Activated CD8-positive, alpha-beta memory T cell treated with anti-CD3 and anti-CD28 coated beads for 36 hours (primary cell): ENCODE results near the gene GABARAPL2. TPM values are rescaled to one million over a fixed set of nuclear protein-coding genes. Genes with fewer than 3 reads are reported as not detected.
"Not testable (repeated sequence)": the region's sequence is repeated elsewhere in the genome, so short reads cannot be mapped to it uniquely, and the experiment has no call there.

ENCODE experiments used
- CTCF ChIA-PET: fragments of 350-600 bp; sonication (Branson Sonifier 250); formaldehyde crosslinking; loops from one replicate; lab custom pipeline; 2021; ENCODE audit warnings: antibody characterized with exemption; lab: Charles Lee
- POLR2A ChIA-PET: fragments of 350-600 bp; sonication (Branson Sonifier 250); formaldehyde crosslinking; loops from one replicate; lab custom pipeline; 2021; ENCODE audit warnings: antibody characterized with exemption; lab: Charles Lee
- total RNA-seq, 2 experiments: library from RNA; stranded (reverse); gene quantifications; one replicate each; pipeline ENCODE4 v1.2.3, GENCODE V29; 2021

GABARAPL2 gene
- total RNA-seq, 2 experiments from 2014 or later = 69.9 to 71.8 TPM

DNA sequence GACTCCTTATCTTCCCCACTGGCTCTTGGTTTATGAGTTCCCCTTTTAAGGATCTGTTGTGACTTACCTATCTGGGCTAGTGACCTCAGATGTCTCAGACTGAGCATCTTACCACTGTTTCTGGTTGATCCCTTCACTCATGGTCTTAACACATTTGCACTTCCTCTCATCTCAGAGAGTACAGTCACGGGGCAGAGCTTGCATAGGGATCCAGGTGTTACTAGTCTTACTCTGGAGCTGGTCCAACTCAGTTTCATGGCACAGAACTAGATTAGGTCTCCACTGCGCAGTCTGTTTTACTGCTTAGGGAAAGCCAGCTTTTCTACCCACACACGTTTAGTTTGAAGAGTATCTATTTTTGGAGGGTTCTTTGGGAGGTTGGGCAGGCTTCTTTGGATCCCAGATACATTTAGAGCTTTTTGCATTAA lies 10.2 kb downstream of the GABARAPL2 start:
- CTCF ChIA-PET = no interaction called here
- POLR2A ChIA-PET = interaction anchor here (0.6 kb wide), 1 partner anchor 10 kb away, joined by 3 read pairs; the partner anchor contains the start of gene GABARAPL2

DNA sequence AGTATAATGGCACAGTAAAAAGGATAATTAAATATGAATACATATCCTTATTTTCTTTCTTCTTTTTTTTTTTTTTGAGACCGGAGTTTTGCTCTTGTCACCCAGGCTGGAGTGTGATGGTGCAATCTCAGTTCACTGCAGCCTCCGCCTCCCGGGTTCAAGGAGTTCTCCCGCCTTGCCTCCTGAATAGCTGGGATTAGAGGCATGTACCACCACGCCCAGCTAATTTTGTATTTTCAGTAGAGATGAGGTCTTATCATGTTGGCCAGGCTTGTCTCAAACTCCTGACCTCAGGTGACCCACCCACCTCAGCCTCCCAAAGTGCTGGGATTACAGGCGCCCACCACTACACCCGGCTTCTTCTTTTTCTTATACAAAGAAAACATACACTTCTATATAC lies 12.0 kb downstream of the GABARAPL2 start:
- CTCF ChIA-PET = interaction anchor here (0.7 kb wide), 1 partner anchor 186 kb away, joined by 3 read pairs; no protein-coding TSS in a partner anchor

DNA sequence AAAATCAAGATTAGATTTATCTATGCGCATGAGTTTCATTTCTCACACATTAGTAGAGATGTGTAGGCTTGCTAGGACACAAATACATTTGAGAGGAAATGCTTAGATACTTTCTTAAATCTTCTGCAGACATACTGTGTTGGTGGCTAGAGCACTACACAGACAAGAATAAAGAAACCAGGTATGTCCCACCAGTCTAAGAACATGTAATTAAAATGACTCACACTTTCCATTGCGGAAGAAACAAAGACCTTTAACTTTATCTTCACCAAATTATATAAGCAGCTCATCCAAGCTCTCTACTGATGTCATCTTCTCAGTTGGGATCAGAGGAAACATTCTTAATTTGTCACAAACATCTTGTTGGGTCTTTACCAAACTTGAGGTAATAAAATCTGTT lies 12.5 kb downstream of the GABARAPL2 start:
- ChIA-PET POLR2A (no interaction called here), CTCF (interaction anchor here (0.7 kb wide), 1 partner anchor 185 kb away, joined by 3 read pairs; no protein-coding TSS in a partner anchor)

More for the DNA sequence above, 12.0 kb downstream of the GABARAPL2 start:
- POLR2A ChIA-PET = interaction anchor here (0.7 kb wide), 1 partner anchor 24 kb away, joined by 5 read pairs; no protein-coding TSS in a partner anchor

DNA sequence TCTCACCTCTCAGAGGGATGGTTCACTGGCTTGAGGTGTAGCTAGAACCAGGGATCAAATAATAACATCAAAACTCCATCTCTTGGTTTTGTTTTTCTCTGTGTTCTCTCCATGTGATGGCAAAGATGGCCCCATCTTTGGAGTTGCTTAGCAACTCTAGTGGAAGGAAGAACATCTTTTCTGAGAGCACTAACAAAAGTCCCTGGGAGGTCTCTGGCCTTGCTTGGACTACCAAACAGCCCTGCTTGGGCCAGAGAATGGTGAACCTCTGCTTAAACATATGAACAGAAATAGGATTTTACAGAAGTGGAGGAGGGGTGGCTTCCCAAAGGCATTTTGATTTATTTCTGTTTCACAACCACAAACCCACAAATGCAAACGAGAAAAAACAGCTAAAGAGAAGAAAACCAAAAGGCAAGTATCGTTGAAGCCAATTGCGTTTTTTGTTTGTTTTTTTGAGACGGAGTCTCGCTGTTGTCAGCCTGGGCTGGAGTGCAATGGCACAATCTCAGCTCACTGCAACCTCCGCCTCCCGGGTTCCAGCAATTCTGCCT lies 13.2 kb downstream of the GABARAPL2 start:
- ChIA-PET CTCF (no interaction called here), POLR2A (no interaction called here)

DNA sequence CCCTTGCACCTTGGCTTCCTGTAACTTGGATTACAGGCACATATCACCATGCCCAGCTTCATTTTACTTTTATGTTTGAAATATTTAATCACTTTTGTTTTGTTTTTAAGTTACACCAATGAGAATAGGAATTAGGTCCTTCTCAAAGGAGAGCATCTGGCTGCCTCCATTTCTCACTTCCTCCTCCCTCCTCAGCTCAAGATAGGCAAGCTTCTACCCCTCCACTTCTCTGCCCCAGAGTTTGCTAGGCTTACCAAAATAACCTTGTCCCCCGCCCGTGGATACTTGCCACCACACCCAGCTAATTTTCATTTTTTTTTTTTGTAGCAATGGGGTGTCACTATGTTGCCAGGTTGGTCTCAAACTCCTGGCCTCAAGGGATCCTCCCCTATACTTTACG lies 17.9 kb downstream of the GABARAPL2 start:
- ChIA-PET POLR2A (interaction anchor here (0.5 kb wide), 1 partner anchor 54 kb away, joined by 6 read pairs; no protein-coding TSS in a partner anchor), CTCF (no interaction called here)

DNA sequence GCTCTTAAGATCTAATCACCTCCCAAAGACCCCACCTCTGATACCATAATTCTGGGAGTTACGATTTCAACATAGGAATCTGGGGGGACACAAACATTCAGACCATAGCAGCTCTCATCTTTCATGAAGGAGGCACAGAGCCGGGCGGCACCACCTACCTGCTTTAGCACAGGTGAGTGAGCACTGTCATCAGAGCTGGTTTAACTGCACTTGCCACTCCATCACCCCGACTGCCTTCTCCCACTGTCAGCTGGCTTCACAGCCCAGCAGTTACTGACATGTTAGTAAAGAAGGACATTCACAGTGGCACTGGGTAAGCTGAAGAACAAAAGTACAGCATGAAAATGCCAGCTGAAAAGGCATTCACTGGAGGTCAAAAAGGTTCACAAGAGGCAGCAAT lies 22.5 kb downstream of the GABARAPL2 start:
- ChIA-PET CTCF (no interaction called here), POLR2A (no interaction called here)

DNA sequence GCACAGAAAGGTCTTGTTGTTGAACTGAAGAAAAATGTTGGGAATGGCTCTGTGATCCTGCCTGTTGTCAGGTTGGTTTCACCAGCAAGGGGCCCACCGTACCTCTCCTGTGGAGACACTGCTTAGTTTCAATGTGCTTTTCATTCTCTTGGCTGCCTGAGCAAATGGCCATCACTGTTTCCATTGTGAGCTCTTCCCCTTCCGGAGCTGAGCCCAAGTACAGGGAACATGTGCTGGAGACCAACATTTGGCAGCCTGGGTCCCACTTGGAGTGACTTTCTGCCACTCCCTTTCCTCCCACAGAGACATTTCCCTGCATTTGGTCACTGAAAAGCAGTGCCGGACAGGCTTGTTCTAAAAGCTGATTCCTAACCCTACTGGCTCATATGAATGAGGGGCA lies 23.1 kb downstream of the GABARAPL2 start:
- ChIA-PET POLR2A (no interaction called here), CTCF (no interaction called here)

DNA sequence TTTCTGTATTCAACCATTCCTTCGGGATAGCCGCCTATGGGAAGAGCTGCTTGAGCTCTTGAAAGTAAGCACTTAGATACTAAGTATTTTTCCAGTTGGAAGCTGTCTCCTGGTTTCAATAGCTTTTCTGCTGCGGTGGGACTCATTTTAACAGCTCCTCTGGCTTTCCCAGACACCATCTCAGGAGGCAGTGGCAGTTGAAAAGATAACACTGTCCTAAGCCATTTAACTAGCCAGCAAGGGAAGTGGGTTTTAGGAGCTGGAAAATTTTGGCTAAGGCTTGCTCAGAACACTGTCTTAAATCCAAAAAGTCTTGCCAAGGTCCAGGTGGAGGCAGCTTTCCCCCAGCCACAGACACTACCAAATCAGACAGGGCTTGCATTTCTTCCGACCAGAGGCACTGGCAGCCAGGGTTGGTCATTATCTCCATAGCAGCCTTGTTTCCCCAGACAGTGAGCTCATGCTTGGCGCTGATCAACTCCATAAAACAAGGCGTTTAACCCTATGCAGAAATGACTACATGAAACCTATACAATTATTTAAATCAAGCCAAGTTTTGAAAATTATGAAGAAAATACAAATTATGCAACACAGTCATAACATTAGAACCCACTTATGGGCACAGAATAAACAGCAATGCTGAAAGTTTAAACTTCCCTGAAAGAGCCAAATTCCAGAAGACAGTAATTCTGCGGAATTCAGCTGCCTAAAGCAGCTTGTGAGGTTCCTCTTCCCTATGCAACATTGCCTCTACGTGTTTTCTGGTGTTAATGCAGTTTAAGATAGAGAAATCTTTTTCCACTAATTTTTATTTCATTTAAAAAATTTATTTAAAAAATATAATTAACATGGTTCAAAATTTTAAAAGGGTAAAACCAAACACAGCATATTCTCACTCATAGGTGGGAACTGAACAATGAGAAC lies 25.0 kb downstream of the GABARAPL2 start:
- POLR2A ChIA-PET = no interaction called here

DNA sequence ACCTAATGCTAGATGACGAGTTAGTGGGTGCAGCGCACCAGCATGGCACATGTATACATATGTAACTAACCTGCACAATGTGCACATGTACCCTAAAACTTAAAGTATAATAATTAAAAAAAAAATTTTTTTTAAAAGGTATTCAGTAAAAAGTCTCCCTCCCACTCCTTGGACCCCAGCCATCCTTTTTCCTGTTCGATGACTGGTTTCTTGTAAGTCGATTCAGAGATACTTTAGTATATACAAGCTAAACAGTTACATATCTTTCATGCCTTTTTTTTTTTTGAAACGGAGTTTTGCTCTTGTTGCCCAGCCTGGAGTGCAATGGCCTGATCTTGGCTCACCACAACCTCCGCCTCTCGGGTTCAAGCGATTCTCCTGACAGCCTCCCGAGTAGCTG lies 25.7 kb downstream of the GABARAPL2 start:
- CTCF ChIA-PET, POLR2A ChIA-PET: not testable (repeated sequence)

More for the DNA sequence above, 25.0 kb downstream of the GABARAPL2 start:
- CTCF ChIA-PET = no interaction called here

DNA sequence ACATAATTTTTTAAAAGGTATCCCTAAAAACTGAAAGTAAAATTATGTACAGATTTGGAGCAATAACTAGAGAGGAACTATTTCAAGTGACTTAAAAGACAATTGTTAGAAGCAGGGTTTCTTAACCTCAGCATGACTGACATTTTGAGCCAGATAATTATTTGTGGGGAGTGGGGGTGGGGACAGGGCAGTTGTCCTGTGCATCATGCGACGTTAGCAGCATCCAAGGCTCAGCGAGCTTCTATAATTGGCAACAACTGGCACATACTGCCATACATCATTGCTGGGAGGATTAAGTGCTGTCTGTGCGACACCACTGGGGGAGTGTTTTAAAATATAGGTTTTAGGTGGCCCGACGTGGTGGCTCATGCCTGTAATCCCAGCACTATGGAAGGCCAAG lies 27.1 kb downstream of the GABARAPL2 start:
- CTCF ChIA-PET = no interaction called here
- POLR2A ChIA-PET = no interaction called here

DNA sequence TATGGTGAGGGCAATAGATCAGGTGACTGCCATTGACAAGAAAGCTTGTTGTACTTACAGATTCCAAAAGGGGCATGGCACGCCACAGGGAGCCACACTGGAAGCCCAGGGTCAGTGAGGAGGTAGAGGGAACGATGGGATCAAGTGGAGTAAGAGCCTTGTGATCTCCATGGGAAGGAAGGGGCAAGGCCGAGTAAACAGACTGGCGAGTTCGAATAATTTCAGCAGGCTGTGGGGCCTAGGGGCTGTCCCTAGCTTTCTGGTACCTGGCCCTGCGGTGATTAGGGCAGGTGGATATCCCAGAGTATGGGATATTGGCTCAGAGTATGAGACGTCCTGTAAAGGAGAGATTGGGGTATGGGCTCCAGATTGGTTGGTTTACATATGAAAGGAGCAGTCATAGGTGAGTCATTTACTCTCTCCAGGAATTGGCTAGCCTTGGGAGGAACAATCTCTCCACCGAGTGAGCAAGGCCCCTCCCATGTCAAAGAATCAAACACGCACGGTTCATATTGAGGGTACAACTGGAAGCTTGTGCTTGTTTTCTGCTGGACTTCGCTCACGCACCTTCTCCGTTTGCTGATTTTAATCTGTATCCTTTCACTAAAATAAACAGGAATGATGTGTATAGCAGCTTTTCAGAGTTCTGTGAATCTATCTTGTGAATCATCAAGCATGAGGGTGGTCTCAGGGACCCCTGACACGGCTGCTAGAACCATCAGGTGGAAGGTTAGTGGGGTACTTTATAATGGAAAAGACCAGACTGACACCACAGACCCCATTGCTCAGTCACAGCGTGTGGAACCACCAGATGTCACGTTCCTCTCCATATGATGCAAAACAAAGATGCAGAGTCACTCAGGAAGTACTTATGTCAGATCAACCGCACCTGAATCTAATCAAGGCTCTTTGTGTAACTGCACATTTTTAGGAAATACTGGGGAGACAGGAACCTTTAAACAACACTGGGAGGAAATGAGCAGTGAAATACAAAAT lies 27.9 kb downstream of the GABARAPL2 start:
- CTCF ChIA-PET = no interaction called here
- POLR2A ChIA-PET = no interaction called here

DNA sequence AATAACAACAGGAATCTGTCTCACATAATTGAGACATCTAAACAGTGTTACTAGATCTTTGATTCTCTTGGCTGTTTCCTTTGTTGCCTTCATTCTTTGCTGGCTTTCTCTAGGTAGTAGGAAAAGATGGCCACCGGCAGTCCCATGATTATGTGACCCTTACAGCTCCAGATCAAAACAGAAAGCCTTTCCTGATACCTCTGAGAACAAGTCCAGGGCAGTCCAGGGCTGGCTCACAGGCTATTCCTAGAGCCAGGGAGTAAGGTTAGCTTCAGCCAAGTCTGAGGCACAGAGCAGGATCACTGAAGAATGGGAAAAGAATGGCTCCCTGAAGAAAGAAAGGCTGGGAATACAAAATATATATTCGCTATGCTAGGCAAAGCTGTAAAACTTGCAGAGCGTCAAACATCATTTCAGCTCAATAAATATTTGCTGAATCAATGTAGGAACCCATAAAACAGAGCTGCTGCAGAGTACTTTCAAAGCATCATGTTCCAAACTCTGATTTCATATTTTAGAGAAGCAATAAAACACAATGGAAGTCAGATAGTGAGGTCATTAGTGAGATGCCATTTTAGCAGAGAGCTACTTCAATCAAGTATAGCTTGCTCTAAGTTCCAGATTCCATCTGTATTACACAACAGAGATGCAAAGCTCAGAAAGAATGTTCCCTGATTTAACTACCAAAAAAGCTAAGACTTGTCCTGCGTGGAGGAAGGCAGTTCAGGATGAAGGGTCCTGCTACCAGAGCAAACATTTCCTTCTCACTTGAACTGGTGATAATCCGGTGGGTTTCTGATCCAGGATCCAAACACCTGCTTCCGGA lies 33.5 kb downstream of the GABARAPL2 start:
- POLR2A ChIA-PET = interaction anchor here (0.8 kb wide), 1 partner anchor 16 kb away, joined by 3 read pairs; no protein-coding TSS in a partner anchor
- CTCF ChIA-PET = interaction anchor here (0.7 kb wide), 1 partner anchor 836 kb away, joined by 5 read pairs; no protein-coding TSS in a partner anchor

DNA sequence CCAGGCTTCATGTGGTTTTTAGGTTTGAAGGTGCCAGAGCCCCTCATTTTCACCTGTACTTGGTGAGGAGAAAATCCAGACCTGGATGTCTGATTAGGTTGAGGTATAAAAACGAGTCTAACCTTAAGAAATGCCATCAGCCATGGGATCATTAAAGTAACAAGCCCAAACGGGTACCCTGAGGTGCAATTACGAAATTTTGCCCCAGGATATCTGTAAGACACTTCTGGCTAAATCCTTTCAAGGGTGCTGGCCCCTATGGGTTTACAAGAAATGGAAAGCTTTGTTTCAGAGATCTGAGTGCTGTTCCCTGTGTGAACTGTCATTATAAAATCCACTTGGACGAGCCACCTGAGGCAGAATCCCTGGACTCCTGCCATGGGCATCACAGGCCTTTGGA lies 37.1 kb downstream of the GABARAPL2 start:
- CTCF ChIA-PET = no interaction called here
- POLR2A ChIA-PET = no interaction called here

DNA sequence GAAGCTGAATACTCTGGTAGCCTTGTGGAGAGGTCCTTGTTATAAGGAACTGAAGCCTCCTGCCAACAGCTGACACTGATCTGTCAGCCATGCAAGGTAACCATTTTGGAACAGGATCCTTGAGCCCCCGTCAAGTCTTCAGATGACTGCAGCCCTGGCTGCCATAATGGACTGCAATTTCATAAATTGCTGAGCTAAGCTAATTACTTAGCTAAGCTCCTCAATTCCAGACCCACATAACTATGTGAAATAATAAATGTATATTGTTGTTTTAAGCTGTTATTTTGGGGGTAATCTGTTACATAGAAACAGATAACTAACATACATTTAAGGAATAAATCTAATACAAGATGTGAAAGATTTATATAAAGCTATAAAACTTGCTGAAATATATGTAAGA lies 40.3 kb downstream of the GABARAPL2 start:
- ChIA-PET POLR2A (interaction anchor here (0.6 to 0.9 kb wide), 2 partner anchors 9 to 12 kb away, joined by 3 to 4 read pairs; no protein-coding TSS in a partner anchor), CTCF (interaction anchor here (1.1 kb wide), 1 partner anchor 16 kb away, joined by 3 read pairs; the partner anchor contains the start of gene ADAT1)

DNA sequence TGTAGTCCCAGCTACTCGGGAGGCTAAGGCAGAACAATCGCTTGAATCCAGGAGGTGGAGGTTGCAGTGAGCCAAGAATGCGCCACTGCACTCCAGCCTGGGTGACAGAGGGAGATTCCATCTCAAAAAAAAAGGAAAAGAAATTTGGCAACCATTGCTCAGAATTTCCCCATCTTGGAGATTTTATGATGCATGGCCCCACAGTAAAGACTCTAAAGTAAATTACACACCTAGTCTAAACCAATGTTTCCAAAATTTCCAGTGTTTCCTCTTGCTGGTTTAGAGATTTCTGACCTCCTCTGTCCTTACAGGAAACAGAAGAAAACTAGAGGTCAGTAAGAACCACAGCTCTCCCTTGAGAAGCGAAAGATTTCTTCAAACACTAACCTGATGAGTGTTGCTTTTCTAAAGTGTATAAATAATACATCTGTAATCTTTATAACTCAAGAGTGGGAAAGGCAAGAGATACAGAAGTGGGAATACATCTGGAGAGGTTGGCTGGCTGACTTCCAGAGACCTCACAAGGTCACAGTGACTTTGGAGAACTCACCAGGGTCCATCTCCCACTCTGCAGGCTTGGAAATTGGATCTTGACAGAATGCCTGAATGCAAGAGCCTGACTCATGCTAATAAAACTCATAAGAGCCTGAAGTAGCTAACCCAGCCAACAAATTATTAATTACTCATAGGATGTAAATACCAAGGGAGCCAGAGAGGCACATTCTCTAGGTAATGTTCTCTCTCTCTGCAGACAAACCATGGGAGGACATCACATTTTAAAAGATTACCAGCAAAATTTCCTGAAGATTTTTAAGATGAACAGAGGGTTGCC lies 48.1 kb downstream of the GABARAPL2 start:
- POLR2A ChIA-PET = interaction anchor here (0.6 to 1.2 kb wide), 2 partner anchors 8 to 33 kb away, joined by 3 read pairs; no protein-coding TSS in a partner anchor
- CTCF ChIA-PET = interaction anchor here (1.2 kb wide), 1 partner anchor 51 kb away, joined by 3 read pairs; no protein-coding TSS in a partner anchor

DNA sequence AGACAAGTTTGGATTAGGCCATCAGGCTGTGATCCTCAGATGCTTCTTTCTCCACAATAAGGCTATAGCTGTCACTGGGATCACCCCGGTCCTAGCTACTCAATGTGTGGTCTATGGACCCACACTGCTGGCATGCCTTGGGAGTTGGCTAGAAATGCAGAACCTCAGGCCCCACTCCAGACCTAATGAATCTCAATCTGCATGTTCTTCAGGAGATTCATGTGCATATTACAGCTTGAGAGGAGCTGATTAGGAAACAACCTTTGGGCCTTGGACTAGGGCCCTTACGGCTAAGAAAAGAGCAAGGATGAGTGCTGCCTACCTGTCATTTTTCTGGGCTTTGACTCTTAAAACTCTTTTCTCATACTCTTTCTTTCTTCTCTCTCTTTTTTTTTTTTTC lies 49.4 kb downstream of the GABARAPL2 start:
- POLR2A ChIA-PET = interaction anchor here (0.8 to 1.2 kb wide), 2 partner anchors 9 to 15 kb away, joined by 3 read pairs; no protein-coding TSS in a partner anchor
- CTCF ChIA-PET = interaction anchor here (0.7 to 1.8 kb wide), 3 partner anchors 38 to 99 kb away, joined by 3 to 7 read pairs (median 3); no protein-coding TSS in a partner anchor
